ENCODE measurements around the gene EPS8L1. TPM values are rescaled to one million over a fixed set of nuclear protein-coding genes. Genes with fewer than 3 reads are reported as not detected.

The EPS8L1 gene
- total and polyA plus RNA-seq, 8 donors, result 10.2 to 279 (median 17.5) TPM

DNA sequence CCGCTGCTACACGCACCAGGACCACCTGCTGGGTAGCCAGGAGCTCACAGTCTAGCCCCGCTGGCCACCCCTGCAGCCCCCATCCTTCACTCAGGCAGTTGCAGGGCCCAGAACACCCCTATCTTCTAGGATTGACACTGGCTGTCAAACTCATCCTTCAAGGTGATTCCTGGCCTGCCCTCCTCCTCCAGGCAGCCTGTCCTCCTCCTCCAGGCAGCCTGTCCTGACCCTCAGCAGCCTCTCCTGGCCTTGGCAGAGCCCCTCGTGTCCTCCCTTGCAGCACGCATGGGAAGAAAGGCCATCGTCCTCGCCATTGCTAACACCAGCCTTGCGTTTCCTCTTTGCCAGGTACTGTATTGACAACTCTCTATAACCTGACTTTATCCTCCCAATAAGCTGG lies 3.8 kb upstream of the EPS8L1 start:
- H3K36me3 ChIP-seq, result no peaks in the 10 kb centered on the region
- WGBS, 2 donors, result 49 to 75% methylated on average over 8 of the region's 8 CpGs
- no peak for ATAC-seq
- H3K27ac ChIP-seq, result no peak overlapping the region
- TF ChIP-seq, protein P1, sequence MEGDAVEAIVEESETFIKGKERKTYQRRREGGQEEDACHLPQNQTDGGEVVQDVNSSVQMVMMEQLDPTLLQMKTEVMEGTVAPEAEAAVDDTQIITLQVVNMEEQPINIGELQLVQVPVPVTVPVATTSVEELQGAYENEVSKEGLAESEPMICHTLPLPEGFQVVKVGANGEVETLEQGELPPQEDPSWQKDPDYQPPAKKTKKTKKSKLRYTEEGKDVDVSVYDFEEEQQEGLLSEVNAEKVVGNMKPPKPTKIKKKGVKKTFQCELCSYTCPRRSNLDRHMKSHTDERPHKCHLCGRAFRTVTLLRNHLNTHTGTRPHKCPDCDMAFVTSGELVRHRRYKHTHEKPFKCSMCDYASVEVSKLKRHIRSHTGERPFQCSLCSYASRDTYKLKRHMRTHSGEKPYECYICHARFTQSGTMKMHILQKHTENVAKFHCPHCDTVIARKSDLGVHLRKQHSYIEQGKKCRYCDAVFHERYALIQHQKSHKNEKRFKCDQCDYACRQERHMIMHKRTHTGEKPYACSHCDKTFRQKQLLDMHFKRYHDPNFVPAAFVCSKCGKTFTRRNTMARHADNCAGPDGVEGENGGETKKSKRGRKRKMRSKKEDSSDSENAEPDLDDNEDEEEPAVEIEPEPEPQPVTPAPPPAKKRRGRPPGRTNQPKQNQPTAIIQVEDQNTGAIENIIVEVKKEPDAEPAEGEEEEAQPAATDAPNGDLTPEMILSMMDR (IDR thresholded peaks at IDR 0.05), result no peak
- H3K4me3 ChIP-seq, result no peak overlapping the region
- FAIRE-seq, result no peak
- no peak for DNase-seq
- H3K27me3 ChIP-seq, result no peaks in the 10 kb centered on the region
- no peaks in the 10 kb centered on the region for H3K4me1 ChIP-seq
- no peaks in the 10 kb centered on the region for H3K9me3 ChIP-seq
- intact Hi-C loops (cut with DNase I), result no loop called here

DNA sequence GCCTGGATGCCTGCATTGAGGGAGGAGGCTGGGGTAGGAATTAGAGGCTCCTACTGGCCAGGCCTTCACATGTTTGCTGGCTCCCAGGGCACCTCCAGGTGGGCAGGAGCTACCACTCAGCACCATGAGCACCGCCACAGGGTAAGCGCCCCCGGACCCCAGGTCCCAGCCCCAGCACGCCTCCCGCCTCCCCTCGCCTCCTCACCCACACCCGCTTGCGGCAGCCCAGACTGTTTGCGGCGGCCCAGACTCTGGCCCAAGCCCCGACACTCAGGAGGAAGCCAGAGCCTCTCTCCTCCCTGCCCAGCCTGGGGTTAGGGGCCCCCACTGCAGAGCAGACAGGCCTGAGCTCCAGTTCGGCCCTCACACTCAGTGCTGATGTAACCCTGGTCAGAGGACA lies 652 bp downstream of the EPS8L1 start:
- no peaks in the 10 kb centered on the region for H3K4me1 ChIP-seq
- no peaks in the 10 kb centered on the region for H3K36me3 ChIP-seq
- no peak for ATAC-seq
- 70 to 73% methylated on average over 7 to 12 of the region's 12 CpGs for WGBS, 2 donors
- H3K9me3 ChIP-seq, result no peaks in the 10 kb centered on the region
- TF ChIP-seq, protein P1 (IDR thresholded peaks at IDR 0.05), result no peak
- intact Hi-C loops (cut with DNase I), result no loop called here
- DNase-seq, result peak in 3 of 6 donors; percentile 17 to 54 (median 31)
- peak overlapping the region in 1 of 4 donors; percentile 20 for H3K4me3 ChIP-seq
- FAIRE-seq, result no peak
- no peaks in the 10 kb centered on the region for H3K27me3 ChIP-seq
- H3K27ac ChIP-seq, result peak overlapping the region in 3 of 4 donors; percentile 10 to 47 (median 42)

DNA sequence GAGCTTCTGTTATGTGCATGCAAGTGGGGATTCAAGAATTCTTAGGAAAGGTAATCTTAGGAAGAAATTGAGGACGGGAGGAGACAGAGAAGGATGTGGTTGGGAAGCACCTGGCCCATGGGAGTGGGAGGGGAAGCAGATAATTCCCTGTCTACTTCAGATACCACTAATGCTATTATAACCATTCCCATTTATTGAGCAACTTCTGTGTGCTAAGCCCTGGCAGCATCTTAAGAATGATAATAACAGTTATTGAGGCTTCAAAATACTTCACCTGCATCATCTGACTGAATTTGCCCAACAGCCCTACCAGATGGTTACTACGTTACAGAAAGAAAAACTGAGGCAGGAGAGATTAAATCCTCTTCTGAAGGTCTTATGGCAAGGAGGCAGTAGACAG lies 1.4 kb downstream of the EPS8L1 start:
- WGBS, 2 donors, result 71 to 86% methylated on average over 2 of the region's 2 CpGs
- FAIRE-seq, result no peak

DNA sequence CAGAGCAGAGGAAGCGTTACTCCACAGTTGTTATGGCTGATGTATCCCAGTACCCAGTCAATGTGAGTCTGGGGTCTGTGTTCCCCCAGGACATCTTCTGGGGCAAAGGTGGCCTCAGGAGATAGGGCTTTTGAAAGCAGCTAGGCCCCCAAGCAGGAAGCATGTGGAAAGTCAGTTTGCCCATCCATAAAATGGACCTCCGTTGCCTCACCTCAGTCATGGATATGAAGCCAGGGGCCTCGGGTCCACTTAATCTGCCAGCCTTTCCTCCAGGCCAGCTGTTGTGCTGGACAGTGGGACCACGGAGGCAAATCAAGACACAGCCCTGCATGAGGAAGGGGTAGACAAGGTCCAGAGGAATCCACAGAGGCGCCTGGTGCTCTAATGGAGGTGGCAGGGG lies 3.3 kb downstream of the EPS8L1 start:
- FAIRE-seq (no peak), ATAC-seq (no peak)
- intact Hi-C loops (cut with DNase I), result no loop called here

More for the DNA sequence above, 1.4 kb downstream of the EPS8L1 start:
- Histone ChIP-seq H3K27me3 (no peaks in the 10 kb centered on the region), H3K4me3 (no peak overlapping the region), H3K4me1 (no peaks in the 10 kb centered on the region), H3K9me3 (no peaks in the 10 kb centered on the region), H3K27ac (no peak overlapping the region), H3K36me3 (no peaks in the 10 kb centered on the region)
- intact Hi-C loops (cut with DNase I), result no loop called here
- ATAC-seq, result no peak
- TF ChIP-seq, protein P1 (IDR thresholded peaks at IDR 0.05), result no peak
- no peak for DNase-seq

DNA sequence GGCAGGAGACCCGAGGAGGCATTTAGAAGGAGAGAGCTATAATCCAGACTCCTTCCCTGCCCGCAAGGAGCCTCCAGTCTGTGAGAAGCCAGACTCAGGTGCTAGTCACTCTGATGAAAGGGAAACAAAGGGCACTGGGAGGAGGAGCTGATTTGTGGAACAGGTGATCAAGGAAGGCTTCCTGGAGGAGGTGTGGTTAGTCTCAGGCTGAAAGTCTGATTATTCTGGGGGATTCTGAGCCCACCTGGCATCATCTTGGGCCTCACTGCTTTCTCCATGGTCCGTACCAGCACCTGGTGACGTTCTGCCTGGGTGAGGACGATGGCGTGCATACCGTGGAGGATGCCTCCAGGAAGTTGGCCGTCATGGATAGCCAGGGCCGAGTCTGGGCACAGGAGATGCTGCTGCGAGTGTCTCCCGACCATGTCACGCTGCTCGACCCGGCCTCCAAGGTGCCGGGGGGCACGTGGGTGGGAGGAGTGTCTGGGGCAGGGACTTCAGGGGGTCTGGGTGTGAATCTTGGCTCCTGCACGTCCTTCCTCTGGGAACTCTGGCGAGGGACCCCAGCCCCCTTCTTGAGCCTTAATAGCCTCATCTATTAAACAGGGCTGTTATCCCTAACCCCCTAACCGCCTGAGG lies 3.9 kb downstream of the EPS8L1 start:
- no peak for ATAC-seq

More for the DNA sequence above, 3.3 kb downstream of the EPS8L1 start:
- H3K4me3 ChIP-seq, result no peak overlapping the region
- H3K4me1 ChIP-seq, result no peaks in the 10 kb centered on the region
- no peaks in the 10 kb centered on the region for H3K9me3 ChIP-seq
- no peaks in the 10 kb centered on the region for H3K27me3 ChIP-seq
- peak in 1 of 6 donors; percentile 11 for DNase-seq
- no peak overlapping the region for H3K27ac ChIP-seq
- H3K36me3 ChIP-seq, result no peaks in the 10 kb centered on the region
- WGBS, 2 donors, result 78 to 89% methylated on average over 5 of the region's 5 CpGs
- TF ChIP-seq, protein P1 (IDR thresholded peaks at IDR 0.05), result no peak

More for the DNA sequence above, 3.9 kb downstream of the EPS8L1 start:
- H3K27ac ChIP-seq, result no peak overlapping the region
- intact Hi-C loops (cut with DNase I), result no loop called here
- H3K36me3 ChIP-seq, result no peaks in the 10 kb centered on the region
- FAIRE-seq, result no peak
- no peak overlapping the region for H3K4me3 ChIP-seq
- TF ChIP-seq, protein P1 (IDR thresholded peaks at IDR 0.05), result no peak
- no peaks in the 10 kb centered on the region for H3K9me3 ChIP-seq
- 83 to 86% methylated on average over 15 to 19 of the region's 19 CpGs for WGBS, 2 donors
- peak in 4 of 6 donors; percentile 15 to 76 (median 28) for DNase-seq
- no peaks in the 10 kb centered on the region for H3K4me1 ChIP-seq
- no peaks in the 10 kb centered on the region for H3K27me3 ChIP-seq
